NCI-H1694 treated with DMSO at 0.1 percent for 48 hours (cell line): ENCODE measurements around the gene NPDC1.

Experiments used
- DNase-seq: peaks from one replicate; lab custom pipeline; 2025; lab: John Stamatoyannopoulos, UW

Gene NPDC1

GRCh38 chr9:136992819-136993369 is 53.1 kb downstream of the NPDC1 start:
- no peak for DNase-seq

- DNase-seq: peak; percentile 47
These were observed 53.8 kb downstream of the NPDC1 start, which contains the start of gene PAXX for GRCh38 chr9:136991993-136992818. TSS of gene PAXX (plus strand) at chr9:136992422. CDS start at chr9:136992444, 22 bp downstream.

GRCh38 chr9:136990242-136990911 is 55.6 kb downstream of the NPDC1 start:
- no peak for DNase-seq
